Loucy (cell line): Measurements from ENCODE around the gene C2CD3.

Experiments
- H2AFZ ChIP-seq: fragments of 200-600 bp; sonication (generic); 2 replicates; pipeline ENCODE4 v1.6.0; 2016; ENCODE audit warnings: antibody characterized with exemption, mild to moderate bottlenecking, low read length, moderate library complexity
- H3F3A ChIP-seq: fragments of 200-600 bp; 2 replicates; pipeline ENCODE4 v1.6.0; 2016; ENCODE audit warnings: antibody characterized with exemption, low read depth, mild to moderate bottlenecking
- H3K27me3 ChIP-seq: fragments of 200-600 bp; sonication (generic); 2 replicates; pipeline ENCODE4 v1.6.1; 2014; ENCODE audit warnings: low read length, mild to moderate bottlenecking; ENCODE audit not compliant: insufficient read depth, poor library complexity, severe bottlenecking
- H3K36me3 ChIP-seq: fragments of 200-600 bp; sonication (generic); 2 replicates; pipeline ENCODE4 v1.6.1; 2016; ENCODE audit warnings: low read length; ENCODE audit not compliant: insufficient read depth
- H3K4me1 ChIP-seq: fragments of 200-600 bp; sonication (generic); 2 replicates; pipeline ENCODE4 v1.5.1; 2014; ENCODE audit warnings: low read length, mild to moderate bottlenecking; ENCODE audit not compliant: insufficient read depth, poor library complexity, severe bottlenecking
- H3K4me2 ChIP-seq: fragments of 200-600 bp; sonication (generic); 2 replicates; pipeline ENCODE4 v1.6.0; 2014; ENCODE audit warnings: antibody characterized with exemption, low read length, low read depth, mild to moderate bottlenecking; ENCODE audit not compliant: poor library complexity, severe bottlenecking
- H3K4me3 ChIP-seq: fragments of 200-600 bp; sonication (generic); 2 replicates; pipeline ENCODE4 v1.5.1; 2014; ENCODE audit warnings: low read length, mild to moderate bottlenecking, mixed read lengths; ENCODE audit not compliant: poor library complexity, severe bottlenecking
- H3K79me2 ChIP-seq: fragments of 200-600 bp; sonication (generic); 2 replicates; pipeline ENCODE4 v1.6.1; 2014; ENCODE audit warnings: low read length; ENCODE audit not compliant: insufficient read depth
- H3K9ac ChIP-seq: fragments of 200-600 bp; sonication (generic); 2 replicates; pipeline ENCODE4 v1.6.0; 2014; ENCODE audit warnings: mild to moderate bottlenecking, low read depth, low read length, moderate library complexity; ENCODE audit not compliant: poor library complexity, severe bottlenecking
- H3K9me2 ChIP-seq: fragments of 200-600 bp; sonication (generic); replicated peaks from 2 replicates; pipeline ENCODE4 v1.6.1; 2016; ENCODE audit warnings: low read depth, low read length, mixed read lengths
- H3K9me3 ChIP-seq: fragments of 200-600 bp; sonication (generic); 2 replicates; pipeline ENCODE4 v1.6.1; 2014; ENCODE audit warnings: mild to moderate bottlenecking, antibody characterized with exemption, low read length, low read depth; ENCODE audit not compliant: insufficient read depth
- H4K20me1 ChIP-seq: fragments of 200-600 bp; sonication (generic); 2 replicates; pipeline ENCODE4 v1.6.0; 2014; ENCODE audit warnings: antibody characterized with exemption, low read length, mild to moderate bottlenecking; ENCODE audit not compliant: insufficient read depth, poor library complexity, severe bottlenecking
- EZH2phosphoT487 ChIP-seq: fragments of 200-600 bp; IDR thresholded peaks from 2 replicates; pipeline ENCODE4 v1.6.1; 2018; ENCODE audit warnings: antibody characterized with exemption, mild to moderate bottlenecking, moderate library complexity, borderline replicate concordance
- TF ChIP-seq, protein P1 (sequence below): fragments of 200-600 bp; sonication (generic); conservative IDR thresholded peaks from 2 replicates; pipeline ENCODE4 v1.5.1; 2014; ENCODE audit warnings: mild to moderate bottlenecking, antibody characterized with exemption, low read length

Gene C2CD3

DNA sequence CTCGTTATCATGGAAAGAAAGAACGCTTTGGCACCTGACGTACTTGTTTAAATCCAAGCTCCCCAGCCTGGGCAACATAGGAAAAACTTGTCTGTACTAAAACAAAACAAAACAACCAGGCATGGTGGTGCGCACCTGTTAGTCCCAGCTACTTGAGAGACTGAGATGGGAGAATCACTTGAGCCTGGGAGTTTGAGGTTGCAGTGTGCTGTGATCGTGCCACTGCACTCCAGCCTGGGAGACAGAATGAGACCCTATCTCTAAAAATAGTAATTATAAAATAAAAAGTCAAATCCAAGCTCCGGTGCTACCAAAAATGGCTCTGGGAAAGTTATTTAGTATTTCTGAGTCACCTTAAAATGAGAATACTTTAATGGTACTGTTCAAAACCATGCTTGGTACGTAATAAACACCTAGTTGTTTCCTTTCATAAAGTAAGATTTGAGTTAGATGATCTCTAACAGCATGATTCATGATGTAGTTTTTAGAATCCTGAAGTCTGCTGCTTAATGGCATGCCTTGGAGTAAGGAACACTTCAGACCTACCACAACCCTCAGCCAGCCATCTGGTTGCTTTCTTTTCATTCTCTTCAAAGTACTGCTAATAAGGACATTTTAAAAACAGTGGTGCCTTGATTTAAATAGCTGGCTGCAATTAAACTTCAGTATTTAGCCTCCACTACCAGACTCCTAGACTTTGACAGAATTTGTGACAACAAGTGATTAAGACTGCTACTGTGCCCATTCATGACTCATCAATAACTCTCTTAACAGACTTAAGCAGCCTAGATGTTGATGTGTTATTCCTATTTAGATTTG is 8.6 kb upstream of the C2CD3 start:
- no peaks in the 10 kb centered on the region for H3K9me2 ChIP-seq
- peaks cover 92% of the 10 kb centered on the region for H3K79me2 ChIP-seq
- H4K20me1 ChIP-seq = peaks cover 24% of the 10 kb centered on the region
- H3K9me3 ChIP-seq = no peaks in the 10 kb centered on the region
- peaks cover 40% of the 10 kb centered on the region for H3K4me1 ChIP-seq
- H3K4me3 ChIP-seq = no peak overlapping the region
- H3K4me2 ChIP-seq = peak overlapping the region; percentile 49
- no peak overlapping the region for H3K9ac ChIP-seq
- H3F3A ChIP-seq = no peaks in the 10 kb centered on the region
- TF ChIP-seq, protein P1, sequence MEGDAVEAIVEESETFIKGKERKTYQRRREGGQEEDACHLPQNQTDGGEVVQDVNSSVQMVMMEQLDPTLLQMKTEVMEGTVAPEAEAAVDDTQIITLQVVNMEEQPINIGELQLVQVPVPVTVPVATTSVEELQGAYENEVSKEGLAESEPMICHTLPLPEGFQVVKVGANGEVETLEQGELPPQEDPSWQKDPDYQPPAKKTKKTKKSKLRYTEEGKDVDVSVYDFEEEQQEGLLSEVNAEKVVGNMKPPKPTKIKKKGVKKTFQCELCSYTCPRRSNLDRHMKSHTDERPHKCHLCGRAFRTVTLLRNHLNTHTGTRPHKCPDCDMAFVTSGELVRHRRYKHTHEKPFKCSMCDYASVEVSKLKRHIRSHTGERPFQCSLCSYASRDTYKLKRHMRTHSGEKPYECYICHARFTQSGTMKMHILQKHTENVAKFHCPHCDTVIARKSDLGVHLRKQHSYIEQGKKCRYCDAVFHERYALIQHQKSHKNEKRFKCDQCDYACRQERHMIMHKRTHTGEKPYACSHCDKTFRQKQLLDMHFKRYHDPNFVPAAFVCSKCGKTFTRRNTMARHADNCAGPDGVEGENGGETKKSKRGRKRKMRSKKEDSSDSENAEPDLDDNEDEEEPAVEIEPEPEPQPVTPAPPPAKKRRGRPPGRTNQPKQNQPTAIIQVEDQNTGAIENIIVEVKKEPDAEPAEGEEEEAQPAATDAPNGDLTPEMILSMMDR = no peak
- no peaks in the 10 kb centered on the region for H3K36me3 ChIP-seq
- no peaks in the 10 kb centered on the region for H3K27me3 ChIP-seq
- no peak overlapping the region for H2AFZ ChIP-seq

DNA sequence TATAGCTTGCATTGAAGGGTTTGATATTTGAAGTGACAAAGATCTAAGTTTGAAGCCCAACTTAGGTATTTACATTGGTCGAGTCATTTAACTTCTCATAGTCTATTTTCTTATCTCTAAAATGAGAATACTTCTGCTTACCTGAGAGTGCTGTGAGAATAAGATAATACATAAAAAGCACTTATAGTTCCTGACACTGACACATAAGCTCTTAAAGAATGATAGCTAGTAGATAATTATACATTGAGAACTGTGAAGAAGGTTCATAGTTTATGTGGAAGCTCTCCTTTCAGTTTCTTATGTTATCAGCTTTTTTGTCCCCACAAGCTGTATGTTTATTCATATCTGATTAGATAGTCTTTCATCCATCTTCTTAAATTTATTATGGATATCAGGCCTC is 5.1 kb upstream of the C2CD3 start:
- Histone ChIP-seq H3K79me2 (peaks cover 94% of the 10 kb centered on the region), H3K36me3 (no peaks in the 10 kb centered on the region), H3K27me3 (no peaks in the 10 kb centered on the region), H3K9me3 (no peaks in the 10 kb centered on the region), H3K9me2 (no peaks in the 10 kb centered on the region), H3K4me1 (peaks cover 59% of the 10 kb centered on the region), H4K20me1 (peaks cover 23% of the 10 kb centered on the region), H3F3A (no peaks in the 10 kb centered on the region), H3K4me3 (peak overlapping the region; percentile 34), H2AFZ (no peak overlapping the region), H3K9ac (no peak overlapping the region), H3K4me2 (peak overlapping the region; percentile 96)
- TF ChIP-seq, protein P1 = no peak
- no peak for TF ChIP-seq EZH2phosphoT487

DNA sequence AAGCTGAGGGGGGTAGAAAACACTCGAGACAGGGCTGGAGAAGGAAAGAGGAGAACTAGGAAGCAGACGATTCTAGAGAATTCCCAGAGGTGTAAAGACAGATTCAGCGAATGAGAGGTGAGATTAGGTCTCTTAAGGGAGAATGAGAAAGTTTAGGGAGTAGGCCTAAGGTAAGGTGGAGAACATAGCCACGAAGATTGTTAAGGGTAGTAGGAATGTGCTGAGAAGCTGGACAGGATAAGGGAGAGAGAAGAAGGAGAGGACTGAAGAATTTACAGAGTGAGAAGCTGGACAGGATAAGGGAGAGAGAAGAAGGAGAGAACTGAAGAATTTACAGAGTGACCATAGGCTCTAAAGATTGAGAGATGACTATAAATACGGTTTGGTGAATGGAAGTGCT is 1.2 kb upstream of the C2CD3 start:
- Histone ChIP-seq H3K9me3 (no peaks in the 10 kb centered on the region), H3K4me3 (peak overlapping the region; percentile 90), H3K4me1 (peaks cover 67% of the 10 kb centered on the region), H2AFZ (no peak overlapping the region; the same call in 1 of the 2 replicates), H3K9me2 (no peaks in the 10 kb centered on the region), H4K20me1 (peaks cover 17% of the 10 kb centered on the region), H3K27me3 (no peaks in the 10 kb centered on the region), H3K79me2 (peaks cover 87% of the 10 kb centered on the region), H3K9ac (peak overlapping the region; percentile 87), H3K36me3 (no peaks in the 10 kb centered on the region), H3F3A (no peaks in the 10 kb centered on the region), H3K4me2 (peak overlapping the region; percentile 96)
- no peak for TF ChIP-seq EZH2phosphoT487
- TF ChIP-seq, protein P1 = no peak
